Nephron progenitor cell (in vitro differentiated cells): ENCODE results near the gene TBC1D14.

ENCODE experiments used
- DNase-seq: peaks from one replicate; pipeline ENCODE4 v3.0.0; 2021
- H3K27ac Mint-ChIP-seq: 2 replicates; pipeline ENCODE4 v1.8.0; 2021; ENCODE audit warnings: mild to moderate bottlenecking, moderate library complexity, mixed read lengths
- H3K27me3 Mint-ChIP-seq: 2 replicates; pipeline ENCODE4 v1.8.0; 2021; ENCODE audit warnings: mild to moderate bottlenecking, low read depth, mixed read lengths; ENCODE audit not compliant: poor library complexity
- H3K36me3 Mint-ChIP-seq: 2 replicates; pipeline ENCODE4 v1.8.0; 2021; ENCODE audit warnings: low read depth, mixed read lengths
- H3K4me1 Mint-ChIP-seq: 2 replicates; pipeline ENCODE4 v1.8.0; 2021; ENCODE audit warnings: mixed read lengths
- H3K4me3 Mint-ChIP-seq: 2 replicates; pipeline ENCODE4 v1.8.0; 2021; ENCODE audit warnings: mild to moderate bottlenecking, moderate library complexity, mixed read lengths
- H3K9me3 Mint-ChIP-seq: 2 replicates; pipeline ENCODE4 v1.8.0; 2021; ENCODE audit warnings: mild to moderate bottlenecking, moderate library complexity, mixed read lengths
- TF ChIP-seq, protein P1 (sequence below): fragments of 200-600 bp; sonication (generic); IDR thresholded peaks from 2 replicates; pipeline ENCODE4 v1.5.0; 2021; ENCODE audit warnings: antibody characterized with exemption

TBC1D14 gene

DNA sequence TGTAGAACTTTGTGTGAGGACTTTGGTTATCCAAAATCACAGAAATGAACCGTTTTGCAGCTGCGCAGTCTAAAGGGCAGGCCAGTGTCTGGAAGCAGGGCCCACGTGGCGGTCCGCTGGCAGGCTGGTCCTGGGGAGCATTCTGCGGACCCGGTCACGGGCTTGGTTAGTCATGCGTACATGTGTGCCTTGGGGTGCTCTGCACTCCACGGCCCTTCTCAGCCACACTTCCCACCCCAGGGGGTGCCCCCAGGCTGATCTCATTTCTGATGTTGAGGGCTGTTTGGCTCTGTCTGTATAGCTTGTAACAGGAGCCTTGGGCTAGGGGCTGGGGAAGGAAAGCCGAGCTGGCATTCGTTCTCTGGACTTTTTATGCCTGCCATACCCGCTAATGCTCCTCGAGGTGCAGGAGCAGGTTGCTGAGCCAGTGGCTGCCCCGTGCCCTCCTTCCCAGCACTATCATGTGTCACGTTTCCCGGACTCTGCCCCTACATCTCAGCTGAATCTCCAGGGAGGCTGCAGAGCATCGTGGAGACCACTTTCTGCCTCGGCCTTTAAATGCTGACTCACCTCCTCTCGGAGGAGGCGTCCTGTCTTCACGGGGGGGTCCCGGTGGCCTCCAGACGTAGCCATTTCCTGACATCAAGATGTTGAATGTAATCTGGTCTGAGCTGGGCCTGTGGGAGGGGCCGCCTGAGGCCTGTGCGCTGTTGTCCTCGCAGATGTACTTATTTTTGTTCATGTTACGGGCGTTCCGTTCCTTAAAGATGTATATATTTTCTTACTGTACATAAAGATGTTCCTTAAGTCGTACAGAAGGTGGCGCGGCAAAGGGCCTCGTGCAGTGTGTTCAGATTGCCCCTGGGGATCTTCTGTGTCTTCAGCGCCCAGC is 122.2 kb downstream of the TBC1D14 start:
- H3K27ac Mint-ChIP-seq, result peak overlapping the region; percentile 86
- H3K9me3 Mint-ChIP-seq, result no peaks in the 10 kb centered on the region
- peaks cover 6% of the 10 kb centered on the region for H3K27me3 Mint-ChIP-seq
- TF ChIP-seq, protein P1, sequence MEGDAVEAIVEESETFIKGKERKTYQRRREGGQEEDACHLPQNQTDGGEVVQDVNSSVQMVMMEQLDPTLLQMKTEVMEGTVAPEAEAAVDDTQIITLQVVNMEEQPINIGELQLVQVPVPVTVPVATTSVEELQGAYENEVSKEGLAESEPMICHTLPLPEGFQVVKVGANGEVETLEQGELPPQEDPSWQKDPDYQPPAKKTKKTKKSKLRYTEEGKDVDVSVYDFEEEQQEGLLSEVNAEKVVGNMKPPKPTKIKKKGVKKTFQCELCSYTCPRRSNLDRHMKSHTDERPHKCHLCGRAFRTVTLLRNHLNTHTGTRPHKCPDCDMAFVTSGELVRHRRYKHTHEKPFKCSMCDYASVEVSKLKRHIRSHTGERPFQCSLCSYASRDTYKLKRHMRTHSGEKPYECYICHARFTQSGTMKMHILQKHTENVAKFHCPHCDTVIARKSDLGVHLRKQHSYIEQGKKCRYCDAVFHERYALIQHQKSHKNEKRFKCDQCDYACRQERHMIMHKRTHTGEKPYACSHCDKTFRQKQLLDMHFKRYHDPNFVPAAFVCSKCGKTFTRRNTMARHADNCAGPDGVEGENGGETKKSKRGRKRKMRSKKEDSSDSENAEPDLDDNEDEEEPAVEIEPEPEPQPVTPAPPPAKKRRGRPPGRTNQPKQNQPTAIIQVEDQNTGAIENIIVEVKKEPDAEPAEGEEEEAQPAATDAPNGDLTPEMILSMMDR, result no peak
- H3K4me3 Mint-ChIP-seq, result peak overlapping the region; percentile 28
- peaks cover 27% of the 10 kb centered on the region for H3K4me1 Mint-ChIP-seq
- H3K36me3 Mint-ChIP-seq, result peaks cover 40% of the 10 kb centered on the region
- DNase-seq, result no peak

DNA sequence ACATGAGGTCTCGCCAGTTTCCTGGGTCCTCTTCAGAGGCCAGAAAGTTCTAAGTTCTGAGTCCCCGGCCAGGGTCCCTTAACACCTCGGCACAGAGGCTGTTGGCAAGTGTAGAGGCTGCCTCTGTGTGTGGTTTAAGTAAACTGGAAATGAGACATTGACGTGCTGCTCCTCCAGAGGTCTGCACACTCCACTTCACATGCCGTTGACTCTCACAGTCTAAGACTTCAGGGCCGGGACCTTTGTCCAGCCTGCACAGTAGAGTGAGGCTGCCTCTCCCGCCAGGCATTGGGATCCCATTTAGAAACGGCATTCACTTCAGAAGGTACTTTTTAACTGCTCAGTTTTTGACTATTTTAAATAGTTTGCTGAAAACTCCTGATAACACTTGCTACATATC is 123.0 kb downstream of the TBC1D14 start:
- Mint-ChIP-seq H3K27me3 (peaks cover 6% of the 10 kb centered on the region), H3K27ac (peak overlapping the region; percentile 86), H3K9me3 (no peaks in the 10 kb centered on the region), H3K36me3 (peaks cover 32% of the 10 kb centered on the region), H3K4me3 (peak overlapping the region; percentile 28), H3K4me1 (peaks cover 27% of the 10 kb centered on the region)
- TF ChIP-seq, protein P1, result no peak
- no peak for DNase-seq

DNA sequence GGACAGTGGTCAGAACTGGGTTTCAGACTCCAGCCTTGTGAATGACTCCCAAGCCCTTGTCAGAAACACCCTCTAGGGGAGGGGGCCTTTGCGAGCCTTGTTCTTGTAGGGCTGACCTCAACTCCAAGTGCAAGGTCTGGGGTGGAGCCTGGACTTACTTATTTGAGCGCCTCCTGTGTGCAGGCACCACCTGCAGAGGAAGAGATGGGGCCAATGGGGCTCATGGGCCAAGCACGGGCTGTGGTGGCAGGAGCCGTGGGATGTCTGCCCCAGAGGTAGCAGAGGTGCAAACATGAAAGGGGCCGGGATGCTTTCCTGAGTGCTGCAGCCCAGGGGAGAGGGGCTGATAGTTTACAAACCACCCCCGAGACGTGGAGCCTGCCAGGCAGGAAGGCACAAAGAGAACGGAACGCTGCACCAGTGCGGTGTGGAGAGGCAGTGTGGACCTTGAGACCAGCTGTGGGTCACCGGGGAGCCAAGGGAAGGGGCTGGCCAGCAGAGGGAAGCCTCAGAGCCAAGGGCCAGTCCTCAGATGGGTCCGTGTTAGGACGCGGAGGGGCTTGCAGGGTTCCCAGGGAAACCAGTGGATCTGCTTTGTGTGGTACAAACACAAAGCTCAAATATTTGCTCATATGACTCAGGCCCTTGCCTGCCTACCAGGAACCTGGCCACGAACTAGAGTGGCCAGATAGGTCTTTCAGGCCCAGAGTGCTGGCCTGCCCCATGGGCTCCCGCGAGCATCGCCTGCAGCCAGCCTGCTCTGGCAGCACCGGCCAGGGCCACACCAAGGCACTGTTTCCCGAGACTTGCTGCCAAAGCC is 124.8 kb downstream of the TBC1D14 start:
- DNase-seq, result no peak
- Mint-ChIP-seq H3K4me3 (no peak overlapping the region), H3K4me1 (peaks cover 27% of the 10 kb centered on the region), H3K36me3 (peaks cover 17% of the 10 kb centered on the region), H3K9me3 (no peaks in the 10 kb centered on the region), H3K27me3 (peaks cover 6% of the 10 kb centered on the region), H3K27ac (no peak overlapping the region)
- TF ChIP-seq, protein P1, result no peak

DNA sequence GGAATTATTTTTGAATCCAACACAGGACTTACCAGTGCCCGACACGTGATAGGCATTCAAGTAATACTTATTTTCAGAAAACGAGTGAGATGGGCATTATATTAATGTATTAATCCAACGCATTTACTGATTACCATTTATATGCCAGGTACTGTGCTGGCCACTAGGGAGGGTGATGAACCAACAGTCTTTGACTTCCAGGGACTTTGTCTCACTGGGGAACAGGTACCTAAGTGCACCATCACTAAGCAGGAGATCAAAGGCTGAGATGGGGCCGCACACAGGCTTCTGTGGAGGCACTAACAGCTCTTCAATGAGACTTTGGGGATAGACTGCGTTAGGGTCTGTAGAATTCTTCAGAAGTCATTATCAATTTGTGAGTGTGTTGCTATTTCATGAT is 127.8 kb downstream of the TBC1D14 start:
- no peak overlapping the region for H3K27ac Mint-ChIP-seq
- no peaks in the 10 kb centered on the region for H3K9me3 Mint-ChIP-seq
- H3K27me3 Mint-ChIP-seq, result peaks cover 23% of the 10 kb centered on the region
- no peaks in the 10 kb centered on the region for H3K36me3 Mint-ChIP-seq
- TF ChIP-seq, protein P1, result no peak
- no peak overlapping the region for H3K4me3 Mint-ChIP-seq
- peaks cover 19% of the 10 kb centered on the region for H3K4me1 Mint-ChIP-seq
- DNase-seq, result no peak

DNA sequence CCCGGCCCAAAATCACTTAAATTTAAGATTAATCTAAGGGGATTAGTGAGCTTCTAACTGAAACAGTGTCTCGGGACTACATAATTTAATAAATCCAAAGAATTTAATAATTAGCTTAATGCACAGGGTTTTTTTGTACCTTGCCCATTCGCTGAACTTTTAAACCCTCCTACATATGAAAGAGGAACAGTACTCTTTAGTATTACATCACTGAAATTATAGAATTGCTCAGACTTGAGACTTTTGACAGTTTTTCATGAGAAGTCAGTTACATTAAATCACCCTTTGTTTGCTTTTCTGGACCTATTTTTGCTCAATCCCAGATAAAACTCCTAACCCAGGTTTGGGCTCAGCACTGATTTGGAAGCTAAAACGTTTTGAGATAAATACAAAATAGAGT is 131.1 kb downstream of the TBC1D14 start:
- TF ChIP-seq, protein P1, result no peak
- H3K4me1 Mint-ChIP-seq, result peaks cover 34% of the 10 kb centered on the region
- peak overlapping the region; percentile 32 for H3K4me3 Mint-ChIP-seq
- H3K27me3 Mint-ChIP-seq, result peaks cover 23% of the 10 kb centered on the region
- H3K9me3 Mint-ChIP-seq, result no peaks in the 10 kb centered on the region
- no peaks in the 10 kb centered on the region for H3K36me3 Mint-ChIP-seq
- no peak overlapping the region for H3K27ac Mint-ChIP-seq
- DNase-seq, result no peak
